ENCODE results near the gene BICDL1.

- TF ChIP-seq POLR2AphosphoS5 (IDR thresholded peaks at IDR 0.05; ENCODE audit: low read depth, low read length) (no peak), MAX (IDR thresholded peaks at IDR 0.05) (no peak), EZH2 (IDR thresholded peaks at IDR 0.05) (no peak), CTCF (IDR thresholded peaks at IDR 0.05 in 2 of 3, conservative IDR thresholded peaks at IDR 0.05 in 1 of 3; ENCODE audit: borderline replicate concordance in 1 of 3, insufficient read depth in 1 of 3, low read depth in 2 of 3, low read length in 2 of 3) (no peak), EZH2phosphoT487 (IDR thresholded peaks at IDR 0.05; ENCODE audit: borderline replicate concordance) (no peak), ZNF274 (IDR thresholded peaks at IDR 0.05; ENCODE audit: low read depth, low read length) (no peak), POLR2A (IDR thresholded peaks at IDR 0.05; ENCODE audit: borderline replicate concordance, extremely low read depth, insufficient read depth, insufficient read length) (no peak), SIN3A (IDR thresholded peaks at IDR 0.05; ENCODE audit: low read depth) (no peak), CEBPB (IDR thresholded peaks at IDR 0.05; ENCODE audit: low read depth) (no peak)
Measured at GRCh38 chr12:120067084-120067869, 78.2 kb downstream of the BICDL1 start.
